GM23248 (cell line): Measurements from ENCODE around the gene RNASE4. TPM values are rescaled to one million over a fixed set of nuclear protein-coding genes. Genes with fewer than 3 reads are reported as not detected.

Source experiments
- DNase-seq: peaks from one replicate; pipeline ENCODE4 v3.0.0-alpha.2; 2015
- H2AFZ ChIP-seq: fragments of 200-600 bp; sonication (generic); 2 replicates; pipeline ENCODE4 v1.6.1; 2016; ENCODE audit warnings: antibody characterized with exemption
- H3F3A ChIP-seq: fragments of 200-600 bp; sonication (generic); 2 replicates; pipeline ENCODE4 v1.6.1; 2016; ENCODE audit warnings: mild to moderate bottlenecking, antibody characterized with exemption, mixed run types; ENCODE audit not compliant: insufficient read depth
- H3K27ac ChIP-seq: fragments of 200-600 bp; sonication (generic); 2 replicates; pipeline ENCODE4 v1.5.1; 2016; ENCODE audit warnings: mild to moderate bottlenecking
- H3K27me3 ChIP-seq: fragments of 200-600 bp; sonication (generic); replicated peaks from 2 replicates; pipeline ENCODE4 v1.6.1; 2016; ENCODE audit warnings: mild to moderate bottlenecking; ENCODE audit not compliant: insufficient read depth
- H3K36me3 ChIP-seq: fragments of 200-600 bp; sonication (generic); 2 replicates; pipeline ENCODE4 v1.6.1; 2016; ENCODE audit warnings: low read depth, mild to moderate bottlenecking
- H3K4me1 ChIP-seq: fragments of 200-600 bp; sonication (generic); 2 replicates; pipeline ENCODE4 v1.6.1; 2016; ENCODE audit warnings: mild to moderate bottlenecking; ENCODE audit not compliant: insufficient read depth
- H3K4me2 ChIP-seq: fragments of 200-600 bp; sonication (generic); one replicate; pipeline ENCODE4 v1.6.1; 2016; ENCODE audit warnings: mild to moderate bottlenecking; ENCODE audit not compliant: unreplicated experiment
- H3K4me3 ChIP-seq: fragments of 200-600 bp; sonication (generic); 2 replicates; pipeline ENCODE4 v1.5.1; 2016; ENCODE audit warnings: mild to moderate bottlenecking
- H3K79me2 ChIP-seq: fragments of 200-600 bp; sonication (generic); 2 replicates; pipeline ENCODE4 v1.6.1; 2016; ENCODE audit warnings: mild to moderate bottlenecking; ENCODE audit not compliant: insufficient read depth
- H3K9ac ChIP-seq: fragments of 200-600 bp; sonication (generic); 2 replicates; pipeline ENCODE4 v1.6.1; 2016; ENCODE audit warnings: mild to moderate bottlenecking
- H3K9me2 ChIP-seq: fragments of 200-600 bp; sonication (generic); 2 replicates; pipeline ENCODE4 v1.6.1; 2016; ENCODE audit warnings: mixed run types, mild to moderate bottlenecking, moderate library complexity; ENCODE audit not compliant: insufficient read depth
- H3K9me3 ChIP-seq: fragments of 200-600 bp; sonication (generic); one replicate; pipeline ENCODE4 v1.6.1; 2017; ENCODE audit warnings: low read depth
- H4K20me1 ChIP-seq: fragments of 200-600 bp; sonication (generic); 2 replicates; pipeline ENCODE4 v1.6.0; 2016; ENCODE audit not compliant: insufficient read depth
- EZH2 ChIP-seq: fragments of 200-600 bp; sonication (generic); IDR thresholded peaks from 2 replicates; pipeline ENCODE4 v1.6.1; 2018; ENCODE audit warnings: antibody characterized with exemption, mild to moderate bottlenecking; ENCODE audit not compliant: insufficient read depth, poor library complexity, severe bottlenecking
- EZH2phosphoT487 ChIP-seq: fragments of 200-600 bp; sonication (generic); IDR thresholded peaks from 2 replicates; pipeline ENCODE4 v1.6.1; 2018; ENCODE audit warnings: antibody characterized with exemption, moderate library complexity, mild to moderate bottlenecking, low read depth; ENCODE audit not compliant: insufficient read depth
- WGBS, 2 experiments: methylation state at CpG; one replicate each; pipeline ENCODE4 v1.1.6; 2015 to 2017; ENCODE audit warnings: low lambda C conversion rate in 2 of 2, low coverage in 1 of 2; ENCODE audit errors: missing lambda C conversion rate in 2 of 2; 5-methylcytosine and 5-hydroxymethylcytosine counted together
- in situ Hi-C: fragments of 300-500 bp; cut with MboI; formaldehyde crosslinking; loops from 2 replicates; pipeline ENCODE4 v1.15.0; 2020
- polyA plus RNA-seq: library from polyadenylated mRNA; unstranded; fragments of >200 nt; fragmentation: Nextera tagmentation; extraction: Ambion mirVana; gene quantifications from 2 replicates; pipeline ENCODE4 v1.2.1, GENCODE V29; 2016
- total RNA-seq: library from RNA; depleted of rRNA; stranded (reverse); fragments of >200 nt; shearing (Covaris generic); gene quantifications from 2 replicates; pipeline ENCODE4 v1.2.3, GENCODE V29; 2014

RNASE4 gene
- total and polyA plus RNA-seq, 2 experiments from 2014 or later, result 35.9 to 37.9 TPM

DNA sequence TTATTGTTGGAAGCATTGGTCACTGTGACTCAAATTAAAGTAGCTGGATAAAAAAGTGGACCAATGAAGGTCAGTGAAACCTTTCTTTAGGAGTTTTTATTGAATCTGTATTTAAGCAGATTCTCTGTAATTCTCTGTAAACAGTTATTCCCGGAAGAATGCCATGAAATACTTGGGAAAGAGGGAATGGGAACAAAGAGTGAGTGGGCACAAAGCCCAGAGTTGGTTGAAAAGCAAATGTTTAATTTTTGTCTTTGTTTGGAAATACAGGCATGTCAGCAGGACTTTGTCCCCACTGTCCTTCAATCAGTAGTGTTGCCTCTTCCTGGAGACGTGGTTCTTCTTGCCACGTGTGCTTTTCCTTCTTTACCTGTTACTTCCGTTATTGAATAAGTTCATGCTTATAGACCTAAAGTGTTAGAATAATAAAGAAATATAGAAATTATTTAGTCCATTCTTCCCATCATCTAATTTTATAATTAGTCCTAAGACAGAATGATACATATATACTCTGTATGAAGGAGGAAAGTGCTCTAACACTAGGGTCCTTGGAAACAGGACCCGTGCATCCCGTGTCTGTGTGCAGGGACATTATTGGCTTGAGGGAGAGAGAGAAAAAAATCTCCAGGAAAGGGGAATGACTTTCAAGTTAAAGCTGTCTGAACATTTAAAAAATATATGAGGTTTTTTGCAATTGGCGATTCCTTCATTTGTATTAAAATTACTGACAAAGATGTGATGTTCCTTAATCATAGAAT is 2.2 kb downstream of the RNASE4 start:
- peaks cover 21% of the 10 kb centered on the region; the same call in 1 of the 2 replicates for H3K4me1 ChIP-seq
- no peaks in the 10 kb centered on the region for H3K9me3 ChIP-seq
- in situ Hi-C loops, result no loop called here
- H3K36me3 ChIP-seq, result no peaks in the 10 kb centered on the region
- peaks cover 56% of the 10 kb centered on the region for H3F3A ChIP-seq
- H3K4me2 ChIP-seq, result peak overlapping the region; percentile 99
- H3K9ac ChIP-seq, result peak overlapping the region; percentile 99
- 0 out of 2 replicates have a peak, but pooled peaks cover 13% of the 10 kb centered on the region for H3K79me2 ChIP-seq
- 21 to 22% methylated on average over 7 of the region's 7 CpGs for WGBS, 2 experiments
- H2AFZ ChIP-seq, result 0 out of 2 replicates have a peak overlapping the region, but pooled peaks have one; percentile 2
- no peak for DNase-seq
- H3K27me3 ChIP-seq, result no peaks in the 10 kb centered on the region
- peak overlapping the region; percentile 95 for H3K4me3 ChIP-seq
- no peaks in the 10 kb centered on the region for H4K20me1 ChIP-seq
- H3K9me2 ChIP-seq, result no peaks in the 10 kb centered on the region
- H3K27ac ChIP-seq, result peak overlapping the region; percentile 100
- no peak for TF ChIP-seq EZH2
- TF ChIP-seq EZH2phosphoT487, result no peak

- Histone ChIP-seq H3K27me3 (no peaks in the 10 kb centered on the region), H3K4me2 (no peak overlapping the region), H3K9me2 (no peaks in the 10 kb centered on the region), H2AFZ (no peak overlapping the region), H3K79me2 (0 out of 2 replicates have a peak, but pooled peaks cover 13% of the 10 kb centered on the region), H3K9me3 (no peaks in the 10 kb centered on the region), H3K27ac (no peak overlapping the region), H3F3A (peaks cover 49% of the 10 kb centered on the region), H3K36me3 (no peaks in the 10 kb centered on the region), H3K4me1 (peaks cover 21% of the 10 kb centered on the region; the same call in 1 of the 2 replicates), H3K4me3 (no peak overlapping the region), H4K20me1 (no peaks in the 10 kb centered on the region), H3K9ac (no peak overlapping the region)
- TF ChIP-seq EZH2phosphoT487, result no peak
- 77 to 80% methylated on average over 5 of the region's 5 CpGs for WGBS, 2 experiments
- DNase-seq, result no peak
- in situ Hi-C loops, result no loop called here
Observed at GRCh38 chr14:20687362-20688166, 3.2 kb downstream of the RNASE4 start.

GRCh38 chr14:20688167-20688839 is 3.9 kb downstream of the RNASE4 start, which contains the start of gene ANG:
Gene ANG, plus strand, starts transcription at chr14:20688764. Its CDS starts 4,801 bp downstream, at chr14:20693565.
- H3K27ac ChIP-seq, result no peak within 1 kb of the TSS
- peaks cover 44% of the 10 kb centered on the region for H3F3A ChIP-seq
- no peaks in the 10 kb centered on the region for H3K36me3 ChIP-seq
- no peak for DNase-seq
- no peaks in the 10 kb centered on the region for H4K20me1 ChIP-seq
- TF ChIP-seq EZH2, result no peak
- TF ChIP-seq EZH2phosphoT487, result no peak
- H3K4me1 ChIP-seq, result peaks cover 21% of the 10 kb centered on the region; the same call in 1 of the 2 replicates
- no peak within 1 kb of the TSS for H3K4me2 ChIP-seq
- no peak within 1 kb of the TSS for H2AFZ ChIP-seq
- no peaks in the 10 kb centered on the region for H3K9me3 ChIP-seq
- 0 out of 2 replicates have a peak, but pooled peaks cover 13% of the 10 kb centered on the region for H3K79me2 ChIP-seq
- H3K9me2 ChIP-seq, result no peaks in the 10 kb centered on the region
- no peaks in the 10 kb centered on the region for H3K27me3 ChIP-seq
- H3K4me3 ChIP-seq, result no peak within 1 kb of the TSS
- in situ Hi-C loops, result no loop called here
- no peak within 1 kb of the TSS for H3K9ac ChIP-seq
- WGBS, 2 experiments, result 74 to 76% methylated on average over 7 of the region's 7 CpGs
